Ishikawa (cell line): ENCODE results near the gene CPED1.

Experiments used
- CEBPB ChIP-seq: IDR thresholded peaks from 2 replicates; pipeline ENCODE4 v1.6.1; 2012
- CREB1 ChIP-seq: IDR thresholded peaks from 2 replicates; pipeline ENCODE4 v1.6.1; 2012; ENCODE audit warnings: low read depth
- EGR1 ChIP-seq: IDR thresholded peaks from 2 replicates; pipeline ENCODE4 v1.6.1; 2012
- EP300 ChIP-seq: IDR thresholded peaks from 2 replicates; pipeline ENCODE4 v1.6.1; 2012; ENCODE audit warnings: borderline replicate concordance
- FOXM1 ChIP-seq: IDR thresholded peaks from 2 replicates; pipeline ENCODE4 v1.6.1; 2012; ENCODE audit warnings: low read depth, borderline replicate concordance
- MAX ChIP-seq: IDR thresholded peaks from 2 replicates; pipeline ENCODE4 v1.6.1; 2012
- NFIC ChIP-seq: IDR thresholded peaks from 2 replicates; pipeline ENCODE4 v1.6.1; 2012
- RAD21 ChIP-seq: IDR thresholded peaks from 2 replicates; pipeline ENCODE4 v1.6.1; 2012; ENCODE audit warnings: low read depth
- TAF1 ChIP-seq: IDR thresholded peaks from 2 replicates; pipeline ENCODE4 v1.6.1; 2012; ENCODE audit warnings: low read depth, mild to moderate bottlenecking
- TCF12 ChIP-seq: IDR thresholded peaks from 2 replicates; pipeline ENCODE4 v1.6.1; 2012; ENCODE audit warnings: low read depth
- TEAD4 ChIP-seq: IDR thresholded peaks from 2 replicates; pipeline ENCODE4 v1.6.1; 2012
- YY1 ChIP-seq: IDR thresholded peaks from 2 replicates; pipeline ENCODE4 v1.6.1; 2012; ENCODE audit warnings: low read depth
- ZBTB7A ChIP-seq: IDR thresholded peaks from 2 replicates; pipeline ENCODE4 v1.6.1; 2012; ENCODE audit warnings: low read depth
- TF ChIP-seq, protein P1 (sequence below): IDR thresholded peaks from 2 replicates; pipeline ENCODE4 v1.6.1; 2012
- TF ChIP-seq, protein P2 (sequence below): IDR thresholded peaks from 2 replicates; pipeline ENCODE4 v1.6.1; 2012; ENCODE audit warnings: low read depth, mild to moderate bottlenecking

Gene CPED1

GRCh38 chr7:120994512-120995410, 6.2 kb downstream of the CPED1 start:
- TF ChIP-seq NFIC (no peak), FOXM1 (no peak), RAD21 (no peak), TAF1 (no peak), ZBTB7A (no peak), CEBPB (no peak), TEAD4 (no peak), TCF12 (no peak), EGR1 (no peak), CREB1 (no peak), EP300 (no peak), YY1 (no peak), MAX (no peak)
- TF ChIP-seq, protein P1, sequence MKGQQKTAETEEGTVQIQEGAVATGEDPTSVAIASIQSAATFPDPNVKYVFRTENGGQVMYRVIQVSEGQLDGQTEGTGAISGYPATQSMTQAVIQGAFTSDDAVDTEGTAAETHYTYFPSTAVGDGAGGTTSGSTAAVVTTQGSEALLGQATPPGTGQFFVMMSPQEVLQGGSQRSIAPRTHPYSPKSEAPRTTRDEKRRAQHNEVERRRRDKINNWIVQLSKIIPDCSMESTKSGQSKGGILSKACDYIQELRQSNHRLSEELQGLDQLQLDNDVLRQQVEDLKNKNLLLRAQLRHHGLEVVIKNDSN = no peak
- TF ChIP-seq, protein P2, sequence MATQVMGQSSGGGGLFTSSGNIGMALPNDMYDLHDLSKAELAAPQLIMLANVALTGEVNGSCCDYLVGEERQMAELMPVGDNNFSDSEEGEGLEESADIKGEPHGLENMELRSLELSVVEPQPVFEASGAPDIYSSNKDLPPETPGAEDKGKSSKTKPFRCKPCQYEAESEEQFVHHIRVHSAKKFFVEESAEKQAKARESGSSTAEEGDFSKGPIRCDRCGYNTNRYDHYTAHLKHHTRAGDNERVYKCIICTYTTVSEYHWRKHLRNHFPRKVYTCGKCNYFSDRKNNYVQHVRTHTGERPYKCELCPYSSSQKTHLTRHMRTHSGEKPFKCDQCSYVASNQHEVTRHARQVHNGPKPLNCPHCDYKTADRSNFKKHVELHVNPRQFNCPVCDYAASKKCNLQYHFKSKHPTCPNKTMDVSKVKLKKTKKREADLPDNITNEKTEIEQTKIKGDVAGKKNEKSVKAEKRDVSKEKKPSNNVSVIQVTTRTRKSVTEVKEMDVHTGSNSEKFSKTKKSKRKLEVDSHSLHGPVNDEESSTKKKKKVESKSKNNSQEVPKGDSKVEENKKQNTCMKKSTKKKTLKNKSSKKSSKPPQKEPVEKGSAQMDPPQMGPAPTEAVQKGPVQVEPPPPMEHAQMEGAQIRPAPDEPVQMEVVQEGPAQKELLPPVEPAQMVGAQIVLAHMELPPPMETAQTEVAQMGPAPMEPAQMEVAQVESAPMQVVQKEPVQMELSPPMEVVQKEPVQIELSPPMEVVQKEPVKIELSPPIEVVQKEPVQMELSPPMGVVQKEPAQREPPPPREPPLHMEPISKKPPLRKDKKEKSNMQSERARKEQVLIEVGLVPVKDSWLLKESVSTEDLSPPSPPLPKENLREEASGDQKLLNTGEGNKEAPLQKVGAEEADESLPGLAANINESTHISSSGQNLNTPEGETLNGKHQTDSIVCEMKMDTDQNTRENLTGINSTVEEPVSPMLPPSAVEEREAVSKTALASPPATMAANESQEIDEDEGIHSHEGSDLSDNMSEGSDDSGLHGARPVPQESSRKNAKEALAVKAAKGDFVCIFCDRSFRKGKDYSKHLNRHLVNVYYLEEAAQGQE = no peak

DNA sequence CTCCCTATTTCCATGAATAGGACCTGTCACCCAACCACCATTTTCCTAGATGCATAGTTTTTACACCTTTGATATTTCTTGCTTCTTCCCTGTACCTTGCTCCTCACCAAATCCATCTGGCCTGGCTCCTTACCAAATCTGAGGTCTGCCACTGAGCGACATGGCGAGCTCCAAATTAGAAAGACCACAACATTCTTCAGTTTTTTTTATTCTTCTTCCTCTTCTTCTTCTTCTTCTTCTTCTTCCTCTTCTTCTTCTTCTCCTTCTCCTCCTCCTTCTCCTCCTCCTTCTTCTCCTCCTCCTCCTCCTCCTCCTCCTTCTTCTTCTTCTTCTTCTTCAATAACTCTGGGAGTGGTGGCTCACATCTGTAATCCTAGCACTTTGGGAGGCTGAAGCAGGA, 7.1 kb downstream of the CPED1 start:
- TF ChIP-seq MAX = no peak
- TF ChIP-seq EGR1 = no peak
- TF ChIP-seq RAD21 = no peak
- no peak for TF ChIP-seq FOXM1
- TF ChIP-seq CREB1 = no peak
- no peak for TF ChIP-seq TAF1
- TF ChIP-seq, protein P1 = no peak
- TF ChIP-seq YY1 = no peak
- TF ChIP-seq NFIC = no peak
- TF ChIP-seq ZBTB7A = no peak
- TF ChIP-seq TCF12 = no peak
- TF ChIP-seq, protein P2 = no peak

DNA sequence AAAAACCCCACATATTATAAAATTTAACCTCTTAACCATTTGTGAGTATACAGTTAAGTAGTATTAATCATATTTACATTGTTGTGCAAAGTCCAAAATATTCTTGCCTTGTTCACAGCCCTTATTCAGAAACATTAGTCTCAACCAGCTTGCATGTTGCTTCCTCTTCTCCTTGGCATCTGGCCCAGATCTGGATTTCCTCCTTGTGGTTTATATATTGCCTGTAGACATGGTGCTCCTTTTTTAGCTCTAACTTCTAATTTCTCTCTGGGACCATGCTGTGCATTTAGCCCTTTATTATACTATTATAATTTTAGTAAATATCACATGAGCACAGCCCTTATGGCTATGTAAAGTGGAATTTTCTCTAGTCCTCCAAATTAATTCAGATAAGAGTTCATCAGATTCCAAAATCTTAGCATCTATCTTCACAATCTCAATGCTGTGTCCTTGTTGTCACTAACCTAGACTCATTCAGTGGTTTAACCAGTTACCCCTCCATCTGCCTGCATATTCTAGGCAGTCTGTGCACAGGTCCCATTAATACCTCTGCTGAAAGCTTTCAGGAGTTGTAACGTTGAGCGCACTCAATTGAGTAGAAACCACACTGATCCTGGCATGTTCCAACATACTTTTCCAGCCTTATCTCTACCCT, 7.9 kb downstream of the CPED1 start:
- TF ChIP-seq NFIC (peak; percentile 34; the same call in 1 of the 2 replicates), RAD21 (no peak)

DNA sequence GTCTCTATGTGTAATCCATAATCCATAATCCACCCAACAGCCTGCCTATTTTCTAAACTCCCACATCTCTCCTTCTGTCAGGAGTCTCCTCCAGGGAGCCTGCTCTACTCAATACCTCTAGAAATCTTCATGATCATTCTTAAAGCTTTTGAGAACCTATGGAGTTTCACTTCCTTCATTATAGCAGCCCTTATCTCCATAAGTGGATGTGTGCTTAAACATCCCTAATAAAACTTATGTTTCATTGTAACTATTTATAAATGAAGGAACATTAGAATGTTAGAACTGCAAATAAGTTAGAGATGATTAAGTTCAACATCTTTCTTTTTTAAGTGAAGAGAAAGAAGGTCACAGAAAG, 8.5 kb downstream of the CPED1 start:
- no peak for TF ChIP-seq ZBTB7A
- TF ChIP-seq MAX = no peak
- no peak for TF ChIP-seq CEBPB
- no peak for TF ChIP-seq RAD21
- no peak for TF ChIP-seq NFIC
- TF ChIP-seq CREB1 = no peak
- no peak for TF ChIP-seq EGR1
- no peak for TF ChIP-seq TAF1
- TF ChIP-seq, protein P2 = no peak
- no peak for TF ChIP-seq TEAD4
- TF ChIP-seq EP300 = no peak
- no peak for TF ChIP-seq TCF12
- TF ChIP-seq YY1 = no peak
- TF ChIP-seq FOXM1 = no peak
- TF ChIP-seq, protein P1 = no peak
